HCEC 1CT (cell line): ENCODE measurements around the gene DNALI1.
"Not testable (repeated sequence)": the region's sequence is repeated elsewhere in the genome, so short reads cannot be mapped to it uniquely, and the experiment has no call there.

Experiments used
- DNase-seq: peaks from one replicate; pipeline ENCODE4 v3.0.0-alpha.2; 2017

DNALI1 gene

DNA sequence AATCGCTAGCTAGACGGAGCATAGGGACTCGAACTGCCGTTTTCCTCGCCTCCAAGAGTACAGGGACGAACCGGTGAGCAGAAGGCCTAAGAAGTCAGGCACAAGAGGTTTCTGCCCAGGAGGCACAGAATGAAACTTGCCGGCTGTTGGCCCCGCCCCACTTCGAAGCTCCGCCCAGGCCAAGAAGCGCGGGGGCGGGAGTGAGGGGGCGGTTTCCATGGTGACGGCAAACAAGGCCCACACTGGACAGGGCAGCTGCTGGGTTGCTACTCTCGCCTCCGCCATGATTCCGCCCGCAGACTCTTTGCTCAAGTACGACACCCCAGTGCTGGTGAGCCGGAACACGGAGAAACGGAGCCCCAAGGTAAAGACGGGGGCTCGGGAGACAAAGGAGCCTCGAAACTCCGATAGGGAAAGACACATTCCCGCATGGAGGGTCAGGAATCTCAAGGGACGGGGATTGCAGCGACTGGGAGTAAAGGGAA, at the start of gene DNALI1:
DNALI1 (plus strand) TSS at position 229 of the 485 bp plus-strand sequence; CDS start at position 284, 55 bp downstream.
- peak; percentile 72 for DNase-seq

- peak; percentile 43 for DNase-seq
Observed at GRCh38 chr1:37509181-37509580, 47.6 kb upstream of the DNALI1 start.

- DNase-seq = no peak
Observed at GRCh38 chr1:37513795-37514349, 42.9 kb upstream of the DNALI1 start.

DNA sequence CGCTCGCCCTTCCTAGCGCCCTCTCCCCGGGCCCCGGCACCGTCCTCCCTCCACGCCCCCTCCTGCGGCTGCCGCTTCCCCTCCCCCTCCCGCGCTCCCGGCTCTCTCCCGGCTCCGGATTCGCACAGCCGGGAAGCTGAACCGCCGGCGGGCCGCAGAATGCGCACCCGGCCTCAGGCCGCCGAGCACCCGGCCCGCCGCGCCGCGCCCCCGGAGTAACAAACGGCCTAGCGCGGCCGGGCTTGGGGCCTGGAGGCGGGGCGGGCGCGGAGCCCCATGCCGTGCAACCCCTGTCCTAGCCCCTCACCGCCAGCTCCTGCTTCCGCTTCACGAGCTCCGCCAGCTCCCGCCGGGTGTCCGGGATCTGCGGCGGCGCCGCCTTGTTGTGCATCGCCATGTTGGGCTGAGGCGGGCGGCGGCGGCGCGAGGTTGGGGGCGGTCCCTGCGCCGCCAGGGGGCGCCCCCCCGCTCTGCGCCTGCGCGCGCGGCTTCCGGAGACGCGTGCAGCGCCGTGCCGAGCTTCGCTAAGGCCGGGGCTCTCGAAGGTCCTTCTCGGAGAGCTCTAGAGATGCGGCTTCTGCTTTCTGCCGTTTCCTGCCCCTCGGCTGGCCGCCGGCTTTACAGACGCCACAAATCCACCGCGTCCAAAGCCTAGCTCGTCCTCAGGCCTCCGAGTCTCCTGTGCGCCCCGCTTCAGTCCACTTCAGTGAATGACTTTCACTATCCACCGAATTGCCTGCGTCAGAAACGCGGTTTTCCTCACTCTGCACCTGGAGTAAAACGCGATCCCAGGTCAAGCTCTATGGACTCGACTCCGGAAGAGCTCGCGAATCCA, 42.2 kb upstream of the DNALI1 start, which contains the start of gene MEAF6:
MEAF6 (minus strand) TSS at position 417 of the 835 bp plus-strand sequence; CDS start at position 397, 20 bp downstream.
- DNase-seq = peak; percentile 78

DNA sequence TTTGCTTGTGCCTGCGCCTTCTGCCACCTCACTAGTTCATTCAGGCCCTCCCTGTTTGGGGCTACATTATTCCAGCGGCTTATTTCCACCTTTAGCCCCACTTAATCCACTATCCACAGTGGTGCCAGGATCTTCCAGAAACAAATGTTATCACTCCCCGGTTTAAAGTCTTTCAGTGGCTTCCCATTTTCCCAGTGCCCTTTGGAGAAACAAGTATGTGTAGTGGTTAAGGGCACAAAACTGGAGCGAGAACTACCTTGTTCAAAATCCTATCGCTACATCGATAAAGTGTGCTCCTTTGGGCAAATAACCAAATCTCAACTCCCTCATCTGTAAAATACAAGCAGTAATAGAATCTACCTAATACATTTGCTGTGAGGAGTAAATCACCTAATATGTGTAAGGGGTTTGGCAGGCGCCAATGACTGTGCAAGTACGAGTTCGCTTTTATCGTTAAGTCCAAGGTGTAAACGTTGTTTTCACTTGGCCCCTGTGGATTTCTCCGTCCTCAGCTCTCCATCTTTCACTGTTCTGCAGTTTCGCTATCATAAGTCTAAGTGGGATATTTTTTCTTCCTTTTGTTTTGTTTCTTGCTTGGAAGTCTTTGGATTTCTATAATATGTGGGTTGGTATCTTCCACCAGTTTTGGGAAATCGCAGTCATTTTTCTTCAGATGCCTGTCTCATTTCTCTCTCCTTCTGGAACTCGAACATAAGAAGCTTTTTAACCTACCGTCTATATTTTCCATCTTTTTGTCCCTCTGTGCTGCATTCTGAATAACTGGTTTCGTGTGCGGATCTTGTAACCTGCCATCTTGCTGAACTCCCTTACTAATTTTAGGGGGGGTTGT, 41.3 kb upstream of the DNALI1 start:
- no peak for DNase-seq

DNA sequence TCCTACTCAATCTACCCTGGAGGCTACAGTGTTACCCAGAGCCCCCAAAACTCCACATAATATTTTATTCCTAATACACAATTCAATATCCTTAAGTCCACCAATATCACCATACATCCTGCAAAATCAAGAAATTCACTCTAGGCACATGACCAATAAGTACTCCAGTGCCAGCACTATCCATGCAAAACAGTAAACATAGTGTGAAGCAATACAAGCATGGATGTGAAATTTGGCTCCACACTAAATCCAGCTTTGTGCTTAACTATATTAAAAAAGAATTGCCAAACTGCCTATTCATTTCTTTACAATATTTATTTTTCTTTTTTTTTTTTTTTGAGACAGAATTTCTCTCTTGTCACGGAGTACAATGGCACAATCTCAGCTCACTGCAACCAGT, 39.2 kb upstream of the DNALI1 start:
- DNase-seq = no peak

DNA sequence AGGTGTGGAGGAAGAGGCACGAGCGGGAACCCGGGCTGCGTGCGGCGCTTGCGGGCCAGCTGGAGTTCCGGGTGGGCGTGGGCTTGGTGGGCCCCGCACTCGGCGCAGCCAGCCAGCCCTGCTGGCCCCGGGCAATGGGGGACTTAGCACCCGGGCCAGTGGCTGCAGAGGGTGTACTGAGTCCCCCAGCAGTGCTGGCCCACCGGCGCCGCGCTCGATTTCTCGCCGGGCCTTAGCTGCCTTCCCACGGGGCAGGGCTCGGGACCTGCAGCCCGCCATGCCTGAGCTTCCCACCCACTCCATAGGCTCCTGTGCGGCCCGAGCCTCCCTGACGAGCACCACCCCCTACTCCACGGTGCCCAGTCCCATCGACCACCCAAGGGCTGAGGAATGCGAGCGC, 38.5 kb upstream of the DNALI1 start:
- DNase-seq = not testable (repeated sequence)

DNA sequence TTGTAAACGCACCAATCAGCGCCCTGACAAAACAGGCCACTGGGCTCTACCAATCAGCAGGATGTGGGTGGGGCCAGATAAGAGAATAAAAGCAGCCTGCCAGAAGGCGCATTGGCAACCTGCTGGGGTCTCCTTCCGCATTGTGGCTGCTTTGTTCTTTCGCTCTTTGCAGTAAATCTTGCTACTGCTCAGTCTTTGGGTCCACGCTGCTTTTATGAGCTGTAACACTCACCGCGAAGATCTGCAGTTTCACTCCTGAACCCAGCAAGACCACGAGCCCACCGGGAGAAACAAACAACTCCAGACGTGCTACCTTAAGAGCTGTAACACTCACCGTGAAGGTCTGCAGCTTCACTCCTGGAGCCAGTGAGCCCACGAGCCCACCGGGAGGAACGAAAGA, 37.8 kb upstream of the DNALI1 start:
- not testable (repeated sequence) for DNase-seq

GRCh38 chr1:37519613-37520012, 37.1 kb upstream of the DNALI1 start:
- no peak for DNase-seq

GRCh38 chr1:37529888-37530287, 26.9 kb upstream of the DNALI1 start:
- not testable (repeated sequence) for DNase-seq

- DNase-seq = not testable (repeated sequence)
Observed at GRCh38 chr1:37532418-37533156, 24.2 kb upstream of the DNALI1 start.

DNA sequence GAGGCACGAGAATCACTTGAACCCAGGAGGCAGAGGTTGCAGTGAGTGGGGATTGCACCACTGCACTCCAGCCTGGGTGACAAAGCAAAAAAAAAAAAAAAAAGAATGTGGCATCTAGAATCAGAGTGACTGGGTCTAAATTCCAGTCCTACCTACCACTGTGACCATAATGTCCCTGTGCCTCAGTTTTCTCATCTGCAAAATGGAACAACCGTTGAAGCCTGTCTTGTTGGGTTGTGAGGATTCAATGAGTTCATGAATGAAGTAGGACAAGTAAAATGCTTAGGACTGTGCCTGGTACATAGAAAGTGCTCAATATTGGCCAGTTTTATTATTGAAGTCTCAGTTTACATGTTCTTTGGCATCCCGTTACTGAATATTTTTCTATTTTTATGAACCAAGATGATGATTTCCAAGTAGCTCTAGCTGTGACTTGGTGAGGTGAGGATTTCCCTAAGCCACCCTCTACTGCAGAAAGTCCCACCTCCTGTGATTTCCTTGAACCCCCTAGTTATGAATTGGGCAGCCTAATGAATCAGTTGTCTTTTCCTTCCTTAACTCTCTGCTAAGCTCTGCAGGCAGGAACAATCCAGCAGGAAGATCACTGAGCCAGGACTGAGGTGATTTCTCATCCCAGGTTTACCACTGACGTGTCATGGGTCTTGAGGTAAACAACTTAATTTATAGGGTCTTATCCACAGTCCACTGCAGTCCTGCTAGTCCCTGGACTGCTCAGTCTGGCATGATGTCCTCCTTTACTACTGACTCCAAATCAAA, 23.2 kb upstream of the DNALI1 start:
- DNase-seq = no peak

DNA sequence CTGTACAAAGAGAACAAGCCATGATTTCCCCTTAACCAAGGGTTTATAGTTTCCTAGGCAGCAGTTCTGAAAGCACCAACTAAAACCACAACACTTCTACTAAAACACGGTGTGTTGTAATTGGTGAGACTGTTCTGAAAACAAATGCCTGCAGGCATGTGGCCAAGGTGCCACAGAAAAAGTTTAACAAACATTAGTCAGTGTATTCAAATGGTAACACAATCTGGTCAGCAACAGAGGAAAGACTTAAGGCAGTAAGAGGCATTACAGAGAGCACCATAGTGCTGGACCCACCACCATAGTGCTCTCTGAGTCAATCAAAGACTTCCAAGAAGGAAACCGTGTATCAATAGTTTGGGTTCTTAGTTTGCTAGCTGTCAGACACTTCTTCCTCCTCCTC, 19.4 kb upstream of the DNALI1 start:
- DNase-seq = peak; percentile 57

- DNase-seq = not testable (repeated sequence)
Observed at GRCh38 chr1:37539154-37539553, 17.6 kb upstream of the DNALI1 start.

DNA sequence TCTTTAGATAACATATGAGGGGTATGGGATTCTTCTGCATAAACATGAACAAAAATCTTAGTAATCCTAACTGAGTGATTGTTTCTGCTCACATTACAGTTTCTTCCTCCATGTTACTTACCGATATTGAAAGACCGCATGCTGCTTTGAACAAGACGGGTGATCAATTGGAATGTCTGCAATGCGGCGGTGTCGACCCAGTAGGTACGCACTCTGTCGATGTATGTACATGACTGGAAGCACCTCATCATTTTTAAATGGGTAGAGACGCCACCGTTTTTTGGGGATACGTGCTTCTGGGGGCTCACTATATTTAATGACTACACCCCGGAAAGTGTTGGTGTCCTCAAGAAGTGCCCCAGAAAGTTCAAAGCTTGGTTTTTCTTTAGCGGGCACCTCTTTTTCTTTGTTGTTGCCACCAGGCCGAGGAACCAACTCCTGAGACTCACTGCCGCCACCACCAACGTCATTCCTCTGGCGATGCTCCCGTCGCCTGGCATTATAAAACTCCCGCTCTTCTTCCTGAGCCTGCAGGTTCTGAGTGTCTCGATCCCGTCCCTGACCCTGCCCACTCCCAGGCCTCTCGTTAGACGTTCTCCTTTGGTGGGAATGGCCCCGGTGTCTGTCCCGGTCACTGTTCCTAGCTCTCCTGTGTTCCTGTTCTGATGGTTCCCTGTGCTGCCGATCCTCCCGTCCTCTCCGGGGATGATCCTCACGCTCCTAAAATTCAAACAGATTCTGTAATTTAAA, 16.5 kb upstream of the DNALI1 start:
- DNase-seq = no peak

DNA sequence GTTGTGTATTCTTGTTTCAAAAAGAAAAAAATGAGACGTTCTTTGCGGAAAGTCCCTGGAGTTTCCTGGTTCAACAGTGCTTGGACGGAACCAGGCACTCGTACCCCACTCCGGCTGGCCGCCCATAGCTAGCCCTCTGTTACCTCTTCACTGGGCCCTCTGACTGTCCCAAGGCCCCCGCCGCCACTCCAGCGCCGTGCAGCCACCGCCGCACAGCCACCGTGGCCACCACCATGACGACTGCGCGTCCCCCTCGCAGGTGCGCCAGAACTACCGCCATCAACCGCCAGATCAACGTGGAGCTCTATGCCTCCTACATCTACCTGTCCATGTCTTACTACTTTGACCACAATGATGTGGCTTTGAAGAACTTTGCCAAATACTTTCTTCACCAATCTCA, 12.2 kb upstream of the DNALI1 start:
- DNase-seq = no peak

- DNase-seq = no peak
Observed at GRCh38 chr1:37545019-37545418, 11.7 kb upstream of the DNALI1 start.

GRCh38 chr1:37549341-37549740, 7.4 kb upstream of the DNALI1 start:
- DNase-seq = no peak

- no peak for DNase-seq
Observed at GRCh38 chr1:37553598-37553926, 3.2 kb upstream of the DNALI1 start.

DNA sequence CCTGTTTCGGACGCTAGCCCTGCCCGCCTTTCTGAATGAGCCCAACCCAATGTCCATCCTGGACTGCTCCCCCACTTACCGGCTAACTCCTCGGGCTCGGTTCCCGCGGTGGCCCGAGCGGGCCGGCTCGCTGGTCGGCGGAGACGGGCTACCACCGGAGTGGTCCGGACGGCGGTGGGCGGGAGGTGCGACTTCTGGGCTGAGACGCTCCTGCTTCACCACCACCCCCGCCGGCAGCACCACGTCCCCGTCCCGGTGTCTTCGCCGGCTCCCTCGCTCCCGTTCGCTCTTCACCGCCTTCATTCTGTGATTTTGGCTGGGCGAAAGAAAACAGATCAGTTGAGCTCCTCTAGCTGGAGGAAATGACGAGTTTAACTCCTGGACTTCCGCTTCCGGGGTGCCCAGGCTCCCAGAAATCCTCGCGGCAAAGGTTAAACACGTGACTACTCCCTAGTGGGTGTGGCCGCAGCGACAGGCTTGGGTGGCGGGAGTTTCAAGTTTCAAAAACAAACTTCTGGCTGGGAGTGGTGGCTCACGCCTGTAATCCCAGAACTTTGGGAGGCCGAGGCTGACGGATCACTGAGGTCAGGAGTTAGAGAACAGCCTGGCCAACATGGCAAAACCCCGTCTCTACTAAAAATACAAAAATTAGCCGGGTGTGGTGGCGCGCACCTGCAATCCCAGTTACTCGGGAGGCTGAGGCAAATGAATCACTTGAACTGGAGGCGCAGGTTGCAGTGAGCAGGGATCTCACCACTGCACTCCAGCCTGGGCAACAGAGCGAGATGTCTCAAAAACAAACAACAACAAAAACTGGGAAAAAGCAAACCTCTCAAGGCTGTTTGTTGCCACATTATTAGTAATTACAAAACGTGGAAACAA, 2.6 kb upstream of the DNALI1 start, which contains the start of gene SNIP1:
SNIP1 (minus strand) TSS at position 367 of the 882 bp plus-strand sequence; CDS start at position 303, 64 bp downstream.
- DNase-seq = peak; percentile 93
